ENCODE data around the gene LNPEP.

Gene LNPEP

DNA sequence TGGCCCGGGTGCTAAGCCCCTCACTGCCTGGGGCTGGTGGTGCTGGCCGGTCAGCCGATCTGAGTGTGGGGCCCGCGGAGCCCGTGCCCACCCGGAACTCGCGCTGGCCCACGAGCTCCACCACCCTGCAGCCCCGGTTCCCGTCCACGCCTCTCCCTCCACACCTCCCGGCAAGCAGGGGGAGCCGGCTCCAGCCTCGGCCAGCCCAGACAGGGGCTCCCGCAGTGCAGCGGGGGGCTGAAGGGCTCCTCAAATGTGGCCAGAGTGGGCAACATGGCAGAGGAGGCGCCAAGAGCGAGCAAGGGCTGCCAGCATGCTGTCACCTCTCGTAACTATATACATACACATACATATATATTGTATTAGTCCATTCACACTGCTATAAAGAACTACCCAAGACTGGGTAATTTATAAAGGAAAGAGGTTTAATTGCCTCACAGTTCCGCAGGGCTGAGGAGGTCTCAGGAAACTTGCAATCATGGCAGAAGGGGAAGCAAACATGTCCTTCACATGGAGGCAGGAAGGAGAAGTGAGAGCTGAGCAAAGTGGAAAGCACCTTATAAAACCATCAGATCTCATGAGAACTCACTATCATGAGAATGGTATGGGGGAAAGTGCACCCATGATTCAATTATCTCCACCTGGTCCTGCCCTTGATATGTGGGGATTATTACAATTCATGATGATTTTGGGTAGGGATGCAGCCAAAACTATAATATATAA lies 149.7 kb downstream of the LNPEP start:
- DNase-seq (ENCODE audit: extremely low read depth, low read depth) = no peak
- TF ChIP-seq CTCF (IDR thresholded peaks at IDR 0.05; ENCODE audit: low read depth, low read length) = no peak
